Measurements from ENCODE around the gene TSPAN16.

The TSPAN16 gene

DNA sequence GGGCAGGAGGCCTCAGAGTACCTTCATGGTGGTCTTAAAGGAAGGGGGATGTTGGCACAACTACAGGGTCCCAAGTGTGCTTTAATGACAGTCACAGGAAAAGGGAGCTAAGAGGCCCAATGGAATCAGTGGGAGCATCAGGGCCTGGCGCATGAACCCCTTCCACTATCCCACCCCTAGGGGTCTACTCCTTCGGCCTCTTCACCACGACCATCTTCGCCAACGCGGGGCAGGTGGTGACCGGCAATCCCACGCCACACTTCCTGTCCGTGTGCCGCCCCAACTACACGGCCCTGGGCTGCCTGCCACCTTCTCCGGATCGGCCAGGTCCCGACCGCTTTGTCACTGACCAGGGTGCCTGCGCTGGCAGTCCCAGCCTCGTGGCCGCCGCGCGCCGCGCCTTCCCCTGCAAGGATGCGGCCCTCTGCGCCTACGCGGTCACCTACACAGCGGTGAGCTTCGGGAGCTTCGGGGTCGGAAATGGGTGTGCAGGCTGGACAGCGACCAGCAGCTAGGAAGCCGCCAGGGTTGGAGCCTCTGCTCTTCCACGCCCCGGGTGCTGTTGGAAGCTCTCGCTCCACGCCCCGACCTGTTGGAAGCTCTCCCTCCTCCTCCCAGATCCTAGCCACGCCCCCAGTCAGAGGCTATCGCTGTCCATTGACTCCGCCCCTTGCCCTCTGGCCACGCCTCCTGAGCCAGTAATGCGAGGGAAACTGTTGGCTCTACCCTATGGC is 65.2 kb downstream of the TSPAN16 start:
- H3K4me3 ChIP-seq (replicated peaks; ENCODE audit: low read depth, low read length): no peak overlapping the region
- TF ChIP-seq, protein P1, sequence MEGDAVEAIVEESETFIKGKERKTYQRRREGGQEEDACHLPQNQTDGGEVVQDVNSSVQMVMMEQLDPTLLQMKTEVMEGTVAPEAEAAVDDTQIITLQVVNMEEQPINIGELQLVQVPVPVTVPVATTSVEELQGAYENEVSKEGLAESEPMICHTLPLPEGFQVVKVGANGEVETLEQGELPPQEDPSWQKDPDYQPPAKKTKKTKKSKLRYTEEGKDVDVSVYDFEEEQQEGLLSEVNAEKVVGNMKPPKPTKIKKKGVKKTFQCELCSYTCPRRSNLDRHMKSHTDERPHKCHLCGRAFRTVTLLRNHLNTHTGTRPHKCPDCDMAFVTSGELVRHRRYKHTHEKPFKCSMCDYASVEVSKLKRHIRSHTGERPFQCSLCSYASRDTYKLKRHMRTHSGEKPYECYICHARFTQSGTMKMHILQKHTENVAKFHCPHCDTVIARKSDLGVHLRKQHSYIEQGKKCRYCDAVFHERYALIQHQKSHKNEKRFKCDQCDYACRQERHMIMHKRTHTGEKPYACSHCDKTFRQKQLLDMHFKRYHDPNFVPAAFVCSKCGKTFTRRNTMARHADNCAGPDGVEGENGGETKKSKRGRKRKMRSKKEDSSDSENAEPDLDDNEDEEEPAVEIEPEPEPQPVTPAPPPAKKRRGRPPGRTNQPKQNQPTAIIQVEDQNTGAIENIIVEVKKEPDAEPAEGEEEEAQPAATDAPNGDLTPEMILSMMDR (IDR thresholded peaks at IDR 0.05; ENCODE audit: low read length, missing control alignments): no peak
- DNase-seq (ENCODE audit: low read depth): no peak

DNA sequence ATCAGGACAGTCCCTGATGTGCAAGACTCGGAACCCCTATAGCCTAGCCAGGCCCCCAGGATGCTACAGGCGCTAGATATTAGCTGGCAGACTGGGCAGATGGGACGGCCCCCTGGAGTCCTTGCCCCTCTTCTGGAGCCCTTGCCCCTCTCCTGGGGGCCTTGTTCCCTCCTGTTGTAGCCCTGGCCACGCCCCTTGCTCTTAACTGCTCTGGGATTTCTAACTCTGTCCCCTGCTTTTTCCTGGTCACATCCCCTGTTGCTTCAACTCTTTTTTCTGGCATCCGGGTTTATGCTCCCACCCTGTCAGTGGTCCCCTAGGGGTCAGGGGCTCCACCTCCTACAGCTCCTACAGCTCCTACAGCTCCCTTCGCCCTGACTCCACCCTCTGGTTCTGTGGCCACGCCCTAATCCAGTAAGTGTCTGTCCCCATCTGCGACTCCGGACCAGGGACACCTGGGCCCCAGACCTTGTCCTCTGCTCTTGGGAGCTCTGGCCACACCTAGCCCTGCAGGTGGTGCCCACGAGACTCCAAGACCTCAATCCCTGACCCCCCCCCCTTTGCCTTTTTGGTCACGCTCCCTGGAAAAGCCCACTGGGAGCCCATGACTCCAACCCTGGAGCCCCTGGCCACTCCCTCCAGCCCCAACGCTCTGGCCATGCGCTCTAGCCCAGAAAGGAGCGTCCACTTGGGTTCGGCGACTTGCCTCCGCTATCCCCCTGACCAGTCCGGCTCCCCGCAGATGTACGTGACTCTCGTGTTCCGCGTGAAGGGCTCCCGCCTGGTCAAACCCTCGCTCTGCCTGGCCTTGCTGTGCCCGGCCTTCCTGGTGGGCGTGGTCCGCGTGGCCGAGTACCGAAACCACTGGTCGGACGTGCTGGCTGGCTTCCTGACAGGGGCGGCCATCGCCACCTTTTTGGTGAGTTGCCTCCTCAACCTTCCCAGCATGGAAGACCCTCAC is 66.1 kb downstream of the TSPAN16 start:
- H3K4me3 ChIP-seq (replicated peaks; ENCODE audit: low read depth, low read length): no peak overlapping the region
- DNase-seq (ENCODE audit: low read depth): no peak
- TF ChIP-seq, protein P1 (IDR thresholded peaks at IDR 0.05; ENCODE audit: low read length, missing control alignments): no peak

DNA sequence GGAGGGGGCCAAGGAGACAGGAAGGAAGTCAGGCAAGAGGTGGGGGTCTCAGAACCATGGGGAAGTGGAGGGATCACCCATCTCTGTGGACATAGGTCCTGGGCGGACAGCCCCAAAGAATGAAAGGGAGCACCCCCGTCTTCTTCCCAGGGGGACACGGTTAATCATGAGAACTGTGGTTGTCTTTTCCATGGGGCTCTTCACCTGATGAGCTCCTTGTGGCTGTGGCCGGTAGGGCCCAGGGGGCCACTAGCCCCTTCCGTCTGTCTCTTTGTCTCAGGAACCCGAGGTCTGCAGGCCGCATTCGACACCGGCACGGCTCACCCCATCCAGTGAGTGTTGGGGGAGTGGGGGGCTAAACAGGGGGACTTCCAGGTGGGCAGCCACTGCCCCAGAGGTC is 67.9 kb downstream of the TSPAN16 start:
- H3K4me3 ChIP-seq (replicated peaks; ENCODE audit: low read depth, low read length): no peak overlapping the region
- no peak for DNase-seq (ENCODE audit: low read depth)
- TF ChIP-seq, protein P1 (IDR thresholded peaks at IDR 0.05; ENCODE audit: low read length, missing control alignments): no peak

DNA sequence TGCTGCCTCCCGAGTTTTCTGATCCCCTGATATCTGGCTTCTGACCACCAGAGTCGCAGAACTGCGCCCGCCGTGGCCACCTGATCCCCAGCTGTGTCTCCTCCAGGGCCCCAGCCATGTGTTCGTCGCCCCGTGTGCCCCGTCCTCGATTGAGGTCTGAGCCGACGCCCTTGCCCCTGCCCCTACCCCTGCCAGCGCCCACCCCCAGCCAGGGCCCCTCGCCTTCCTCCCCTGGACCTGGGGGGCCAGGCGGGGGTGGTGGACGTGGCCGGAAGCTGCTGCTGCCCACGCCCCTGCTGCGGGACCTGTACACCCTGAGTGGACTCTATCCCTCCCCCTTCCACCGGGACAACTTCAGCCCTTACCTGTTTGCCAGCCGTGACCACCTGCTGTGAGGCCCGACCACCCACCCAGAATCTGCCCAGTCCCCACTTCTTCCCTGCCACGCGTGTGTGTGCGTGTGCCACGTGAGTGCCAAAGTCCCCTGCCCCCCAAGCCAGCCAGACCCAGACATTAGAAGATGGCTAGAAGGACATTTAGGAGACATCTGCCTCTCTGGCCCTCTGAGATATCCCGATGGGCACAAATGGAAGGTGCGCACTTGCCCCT is 68.4 kb downstream of the TSPAN16 start:
- DNase-seq (ENCODE audit: low read depth): no peak
- no peak overlapping the region for H3K4me3 ChIP-seq (replicated peaks; ENCODE audit: low read depth, low read length)
- TF ChIP-seq, protein P1 (IDR thresholded peaks at IDR 0.05; ENCODE audit: low read length, missing control alignments): no peak

DNA sequence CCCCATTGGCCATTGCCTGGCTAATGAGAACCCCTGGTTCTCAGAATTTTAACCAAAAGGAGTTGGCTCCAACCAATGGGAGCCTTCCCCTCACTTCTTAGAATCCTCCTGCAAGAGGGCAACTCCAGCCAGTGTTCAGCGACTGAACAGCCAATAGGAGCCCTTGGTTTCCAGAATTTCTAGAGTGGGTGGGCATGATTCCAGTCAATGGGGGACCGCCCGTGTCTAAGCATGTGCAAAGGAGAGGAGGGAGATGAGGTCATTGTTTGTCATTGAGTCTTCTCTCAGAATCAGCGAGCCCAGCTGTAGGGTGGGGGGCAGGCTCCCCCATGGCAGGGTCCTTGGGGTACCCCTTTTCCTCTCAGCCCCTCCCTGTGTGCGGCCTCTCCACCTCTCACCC is 69.0 kb downstream of the TSPAN16 start:
- no peak for DNase-seq (ENCODE audit: low read depth)
- TF ChIP-seq, protein P1 (IDR thresholded peaks at IDR 0.05; ENCODE audit: low read length, missing control alignments): no peak
- H3K4me3 ChIP-seq (replicated peaks; ENCODE audit: low read depth, low read length): no peak overlapping the region
